Prostate gland (tissue), 2 donors: ENCODE data around the gene MYADML2. TPM values are rescaled to one million over a fixed set of nuclear protein-coding genes. Genes with fewer than 3 reads are reported as not detected.

Experiments
- DNase-seq: peaks from one replicate; pipeline ENCODE4 v3.0.0-alpha.2; 2019; ENCODE audit warnings: low spot score
- H3K27ac ChIP-seq, 2 donors: fragments of 200-600 bp; sonication (generic); 2 replicates each; pipeline ENCODE4 v1.5.1; 2017 to 2019
- H3K27me3 ChIP-seq: fragments of 200-600 bp; sonication (generic); replicated peaks from 2 replicates; pipeline ENCODE4 v1.5.1; 2019; ENCODE audit not compliant: insufficient read depth
- H3K36me3 ChIP-seq, 2 donors: fragments of 200-600 bp; sonication (generic); 1 replicate in 1 of 2; 2 replicates in 1 of 2; pipeline versions ENCODE4 v1.5.1 to v1.8.1; 2017 to 2019
- H3K4me1 ChIP-seq: fragments of 200-600 bp; sonication (generic); replicated peaks from 2 replicates; pipeline ENCODE4 v1.5.1; 2019
- H3K4me3 ChIP-seq, 2 donors: fragments of 200-600 bp; sonication (generic); 2 replicates each; pipeline ENCODE4 v1.5.1; 2017 to 2019
- H3K9me3 ChIP-seq: fragments of 200-600 bp; sonication (generic); 2 replicates; pipeline ENCODE4 v1.5.1; 2017
- CTCF ChIP-seq, 4 experiments: fragments of 200-600 bp in 2 of 4; fragments of 450-650 bp in 2 of 4; sonication (generic) in 2 of 4; IDR thresholded peaks; 1 replicate in 3 of 4; 2 replicates in 1 of 4; pipeline ENCODE4 v1.5.1; 2016 to 2019; ENCODE audit warnings: antibody characterized with exemption in 4 of 4, mild to moderate bottlenecking in 2 of 4, moderate library complexity in 2 of 4
- POLR2A ChIP-seq: fragments of 450-650 bp; IDR thresholded peaks from one replicate; pipeline ENCODE4 v1.6.1; 2016; ENCODE audit warnings: antibody characterized with exemption, mild to moderate bottlenecking
- POLR2AphosphoS5 ChIP-seq: sonication (generic); formaldehyde crosslinking; IDR thresholded peaks from one replicate; pipeline ENCODE4 v1.6.1; 2017; ENCODE audit warnings: antibody characterized with exemption
- WGBS: methylation state at CpG from one replicate; pipeline ENCODE4 v1.1.5; 2018; 5-methylcytosine and 5-hydroxymethylcytosine counted together
- intact Hi-C: fragments of 100-400 bp; cut with DNase I; formaldehyde crosslinking; loops from one replicate; pipeline ENCODE4 v1.14.2; 2022
- total RNA-seq, 2 donors: library from RNA; depleted of rRNA; stranded (reverse); fragments of >200 nt; gene quantifications; one replicate each; pipeline ENCODE4 v1.1.0, GENCODE V29; 2016

MYADML2 gene
- total RNA-seq, 2 donors from 2014 or later: 0.14 TPM; not detected in 1

DNA sequence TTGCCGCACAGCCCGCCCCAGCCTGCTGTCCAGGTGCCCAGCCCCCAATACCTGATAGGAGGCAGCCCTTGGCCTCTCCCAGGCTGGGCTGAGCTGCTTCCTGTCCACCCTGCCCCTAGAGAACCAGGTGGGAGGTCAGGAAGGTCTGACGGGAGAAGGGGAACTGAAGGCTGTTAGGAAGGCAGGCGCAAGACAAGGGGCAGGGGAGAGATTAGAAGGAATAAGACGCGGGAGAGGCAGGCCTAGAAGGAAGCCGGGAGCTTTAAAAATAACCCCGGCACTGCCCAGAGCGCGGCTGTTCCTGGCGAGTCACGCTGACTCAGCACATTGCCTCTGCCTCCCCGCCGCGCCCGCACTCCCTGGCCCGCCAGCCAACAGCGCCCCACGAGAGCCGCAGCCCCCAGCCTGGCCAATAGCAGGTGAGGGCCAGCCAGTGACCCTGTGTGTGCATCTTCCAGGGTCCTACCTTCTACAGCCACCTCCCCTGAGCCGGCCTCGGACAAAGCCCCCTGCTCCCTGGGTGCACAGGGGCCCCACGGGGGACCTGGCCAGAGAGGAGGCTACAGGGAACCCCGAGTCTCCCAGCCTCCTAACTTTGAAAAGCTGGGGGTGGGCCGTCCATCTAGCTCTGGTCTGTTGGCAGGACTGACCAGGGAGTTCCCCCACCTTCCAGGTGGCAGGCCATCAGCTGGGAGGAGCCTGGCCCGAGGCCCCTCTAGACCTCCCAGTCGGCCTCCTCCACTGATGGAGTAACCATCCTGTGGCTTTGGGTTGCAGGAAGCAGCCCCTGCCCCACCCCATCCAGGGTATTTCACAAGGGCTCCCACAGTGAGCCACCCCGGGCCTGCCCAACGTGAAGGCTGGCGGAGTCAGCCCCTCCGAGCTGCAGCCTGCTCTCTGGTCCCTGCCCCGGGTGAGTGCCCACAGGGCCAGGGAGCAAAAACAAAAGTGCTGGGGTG is 23.5 kb downstream of the MYADML2 start:
- Histone ChIP-seq H3K36me3 (no peaks in the 10 kb centered on the region), H3K4me1 (peaks cover 20% of the 10 kb centered on the region), H3K27ac (peak overlapping the region; percentile 38 to 47), H3K9me3 (no peaks in the 10 kb centered on the region), H3K27me3 (no peaks in the 10 kb centered on the region), H3K4me3 (no peak overlapping the region)
- TF ChIP-seq POLR2A (no peak), CTCF (IDR thresholded peaks at IDR 0.05) (no peak), POLR2AphosphoS5 (no peak)
- intact Hi-C loops: no loop called here
- WGBS: 43% methylated on average over 32 of the region's 32 CpGs
- no peak for DNase-seq

GRCh38 chr17:81922566-81923301 is 24.3 kb downstream of the MYADML2 start:
- H3K36me3 ChIP-seq: no peaks in the 10 kb centered on the region
- H3K27me3 ChIP-seq: no peaks in the 10 kb centered on the region
- H3K4me3 ChIP-seq: no peak overlapping the region
- H3K4me1 ChIP-seq: peaks cover 14% of the 10 kb centered on the region
- no peaks in the 10 kb centered on the region for H3K9me3 ChIP-seq
- WGBS: 80% methylated on average over 25 of the region's 58 CpGs
- no peak for TF ChIP-seq CTCF (IDR thresholded peaks at IDR 0.05)
- TF ChIP-seq POLR2AphosphoS5: no peak
- TF ChIP-seq POLR2A: no peak
- DNase-seq: no peak
- H3K27ac ChIP-seq: peak overlapping the region in 1 of 2 donors; percentile 38
- intact Hi-C loops: no loop called here

DNA sequence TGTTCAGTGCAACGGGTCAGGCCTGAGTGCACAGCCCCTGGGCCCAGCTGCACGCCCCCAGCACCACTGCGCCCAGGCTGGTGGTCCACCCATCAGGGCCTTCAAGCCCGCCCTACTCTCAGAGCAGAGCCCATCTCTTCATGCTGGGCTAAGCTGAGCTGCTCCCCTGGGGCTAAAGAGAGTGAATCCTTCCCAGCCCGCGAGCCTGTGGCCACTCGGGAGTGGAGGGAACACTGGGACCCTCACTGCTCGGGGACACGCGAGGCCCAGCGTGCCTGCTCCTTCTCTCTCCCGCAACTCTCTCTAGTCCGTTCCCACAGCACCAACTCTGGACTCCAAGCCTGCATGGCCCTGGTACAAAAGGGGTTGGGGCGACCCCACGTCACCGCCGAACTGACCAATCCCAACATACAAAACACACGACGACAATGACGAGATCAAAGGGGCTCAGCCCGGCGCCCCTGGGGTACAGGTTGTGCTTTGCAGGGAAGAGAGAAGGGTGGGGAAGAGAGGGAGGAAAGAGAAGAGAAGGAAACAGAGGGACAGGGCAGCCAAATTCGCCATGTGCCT is 25.0 kb downstream of the MYADML2 start:
- DNase-seq: no peak
- 93% methylated on average over 23 of the region's 23 CpGs for WGBS
- Histone ChIP-seq H3K27ac (no peak overlapping the region), H3K9me3 (no peaks in the 10 kb centered on the region), H3K27me3 (no peaks in the 10 kb centered on the region), H3K4me1 (peaks cover 14% of the 10 kb centered on the region), H3K36me3 (no peaks in the 10 kb centered on the region), H3K4me3 (no peak overlapping the region)
- TF ChIP-seq POLR2AphosphoS5 (no peak), POLR2A (no peak), CTCF (IDR thresholded peaks at IDR 0.05) (no peak)
- intact Hi-C loops: no loop called here

DNA sequence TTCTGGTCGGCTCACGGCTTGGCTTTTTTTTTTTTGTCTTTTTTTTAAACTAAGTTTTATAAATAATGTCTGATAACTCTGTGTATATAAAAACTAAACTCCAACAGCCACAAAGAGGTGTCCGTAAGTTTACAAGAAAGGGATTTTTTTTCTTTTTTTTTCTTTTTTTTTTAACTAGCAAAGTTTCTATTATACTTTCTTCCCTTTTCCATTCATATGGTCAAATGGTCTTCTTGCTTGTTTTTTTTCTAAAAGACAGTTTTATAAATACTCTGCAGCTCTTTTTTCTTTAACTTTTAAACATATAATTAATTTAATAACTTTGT is 25.5 kb downstream of the MYADML2 start:
- intact Hi-C loops: no loop called here
- WGBS: 90% methylated on average over 3 of the region's 3 CpGs
- H3K9me3 ChIP-seq: no peaks in the 10 kb centered on the region
- H3K27ac ChIP-seq: no peak overlapping the region
- TF ChIP-seq POLR2AphosphoS5 (no peak), CTCF (IDR thresholded peaks at IDR 0.05) (no peak), POLR2A (no peak)
- H3K4me3 ChIP-seq: no peak overlapping the region
- DNase-seq: no peak
- no peaks in the 10 kb centered on the region for H3K27me3 ChIP-seq
- H3K4me1 ChIP-seq: peaks cover 19% of the 10 kb centered on the region
- no peaks in the 10 kb centered on the region for H3K36me3 ChIP-seq
